ENCODE data around the gene GDF2.

GDF2 gene

GRCh38 chr10:47332371-47332770 lies 10.1 kb downstream of the GDF2 start:
- H3K4me3 ChIP-seq (ENCODE audit: low read depth, low read length), result no peak overlapping the region
- no peak for TF ChIP-seq CTCF (IDR thresholded peaks at IDR 0.05; ENCODE audit: low read depth, low read length)
- TF ChIP-seq POLR2A (IDR thresholded peaks at IDR 0.05; ENCODE audit: extremely low read depth, insufficient read length), result no peak
- no peak for DNase-seq (ENCODE audit: low read depth)

- DNase-seq (ENCODE audit: low read depth), result no peak
- no peak overlapping the region for H3K4me3 ChIP-seq (ENCODE audit: low read depth, low read length)
- TF ChIP-seq POLR2A (IDR thresholded peaks at IDR 0.05; ENCODE audit: extremely low read depth, insufficient read length), result no peak
- TF ChIP-seq MYC (IDR thresholded peaks at IDR 0.05; ENCODE audit: low read depth, low read length), result no peak
- no peak for TF ChIP-seq CTCF (IDR thresholded peaks at IDR 0.05; ENCODE audit: low read depth, low read length)
Observed at GRCh38 chr10:47332946-47333345, 10.7 kb downstream of the GDF2 start.

- no peak for TF ChIP-seq POLR2A (IDR thresholded peaks at IDR 0.05; ENCODE audit: extremely low read depth, insufficient read length)
- TF ChIP-seq CTCF (IDR thresholded peaks at IDR 0.05; ENCODE audit: low read depth, low read length), result no peak
- TF ChIP-seq MYC (IDR thresholded peaks at IDR 0.05; ENCODE audit: low read depth, low read length), result no peak
- no peak for TF ChIP-seq MAX (IDR thresholded peaks at IDR 0.05; ENCODE audit: low read depth, low read length)
- no peak for DNase-seq (ENCODE audit: low read depth)
Observed at GRCh38 chr10:47333532-47333931, 11.3 kb downstream of the GDF2 start.

GRCh38 chr10:47334466-47335295 lies 12.4 kb downstream of the GDF2 start:
- no peak for TF ChIP-seq CTCF (IDR thresholded peaks at IDR 0.05; ENCODE audit: low read depth, low read length)
- no peak for DNase-seq (ENCODE audit: low read depth)
- H3K4me3 ChIP-seq (ENCODE audit: low read depth, low read length), result no peak overlapping the region

More at GRCh38 chr10:47333532-47333931, 11.3 kb downstream of the GDF2 start:
- no peak overlapping the region for H3K4me3 ChIP-seq (ENCODE audit: low read depth, low read length)

- TF ChIP-seq MAX (IDR thresholded peaks at IDR 0.05; ENCODE audit: low read depth, low read length) (no peak), POLR2A (IDR thresholded peaks at IDR 0.05; ENCODE audit: extremely low read depth, insufficient read length) (no peak), MYC (IDR thresholded peaks at IDR 0.05; ENCODE audit: low read depth, low read length) (no peak), CTCF (IDR thresholded peaks at IDR 0.05; ENCODE audit: low read depth, low read length) (no peak)
- DNase-seq (ENCODE audit: low read depth), result no peak
- H3K4me3 ChIP-seq (ENCODE audit: low read depth, low read length), result no peak overlapping the region
Observed at GRCh38 chr10:47335906-47336305, 13.7 kb downstream of the GDF2 start.

GRCh38 chr10:47336387-47337134 lies 14.3 kb downstream of the GDF2 start:
- TF ChIP-seq MAX (IDR thresholded peaks at IDR 0.05; ENCODE audit: low read depth, low read length) (no peak), CTCF (IDR thresholded peaks at IDR 0.05; ENCODE audit: low read depth, low read length) (no peak), MYC (IDR thresholded peaks at IDR 0.05; ENCODE audit: low read depth, low read length) (no peak), POLR2A (IDR thresholded peaks at IDR 0.05; ENCODE audit: extremely low read depth, insufficient read length) (no peak)
- no peak overlapping the region for H3K4me3 ChIP-seq (ENCODE audit: low read depth, low read length)
- DNase-seq (ENCODE audit: low read depth), result no peak
